Upper lobe of right lung (tissue), 1 donor: ENCODE results near the gene STING1. TPM values are rescaled to one million over a fixed set of nuclear protein-coding genes. Genes with fewer than 3 reads are reported as not detected.
A peak's percentile ranks its signal among the peaks of the same experiment; 100 is the strongest.
"Not testable (repeated sequence)": the region's sequence is repeated elsewhere in the genome, so short reads cannot be mapped to it uniquely, and the experiment has no call there.

Experiments
- ATAC-seq: fragments of 200-7000 bp; cut with Tn5 transposase; one replicate; pipeline ENCODE4 v1.9.1; 2020; ENCODE audit warnings: mild to moderate bottlenecking, moderate library complexity
- DNase-seq: peaks from one replicate; pipeline ENCODE4 v3.0.0-alpha.2; 2020
- H3K27ac ChIP-seq: fragments of 200-600 bp; one replicate; pipeline ENCODE4 v1.8.0; 2022
- H3K27me3 ChIP-seq: fragments of 200-600 bp; one replicate; pipeline ENCODE4 v1.8.0; 2022; ENCODE audit warnings: mild to moderate bottlenecking
- H3K36me3 ChIP-seq: fragments of 200-600 bp; one replicate; pipeline ENCODE4 v1.8.0; 2022
- H3K4me1 ChIP-seq: fragments of 200-600 bp; one replicate; pipeline ENCODE4 v1.8.0; 2022
- H3K4me3 ChIP-seq: fragments of 200-600 bp; one replicate; pipeline ENCODE4 v1.8.0; 2022; ENCODE audit warnings: mild to moderate bottlenecking
- H3K9me3 ChIP-seq: fragments of 200-600 bp; one replicate; pipeline ENCODE4 v1.8.0; 2022
- intact Hi-C: fragments of 100-400 bp; cut with DNase I; formaldehyde crosslinking; loops from one replicate; pipeline ENCODE4 v1.11.0; 2022
- total RNA-seq: library from RNA; stranded (reverse); fragmentation: NEBNext Ultra II Directional; extraction: Animal tissue kit (Norgen Biotek cat#: 25700); gene quantifications from one replicate; pipeline ENCODE4 v1.2.1, GENCODE V29; 2021
- TF ChIP-seq, protein P1 (sequence below): fragments of 200-600 bp; IDR thresholded peaks from one replicate; pipeline ENCODE4 v1.8.0; 2022; ENCODE audit warnings: antibody characterized with exemption
- donor health status: DM: no; HTN: yes; CAD: no; lungs with severe emphysema.

Gene STING1
- total RNA-seq, 1 donor from 2014 or later: 102 TPM

DNA sequence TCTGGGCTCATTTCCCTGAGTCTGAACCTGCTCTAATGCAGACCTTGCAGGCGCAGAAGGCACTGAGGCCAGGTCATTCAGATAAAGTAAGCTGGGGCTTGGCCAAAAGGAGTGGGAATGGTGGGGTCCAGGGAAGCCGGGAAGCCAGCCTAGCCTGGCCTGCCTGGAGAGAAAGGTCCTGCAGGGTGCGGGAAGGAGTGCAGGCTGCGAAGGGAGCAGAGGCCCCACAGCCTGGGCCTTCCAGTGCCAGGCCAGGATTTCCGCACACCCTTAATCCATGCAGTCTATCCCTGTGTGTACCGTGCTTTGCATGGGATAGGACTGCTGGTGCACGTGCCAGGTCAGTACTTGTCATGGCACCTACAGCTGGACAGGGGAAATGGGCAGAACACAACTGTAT lies 3.6 kb upstream of the STING1 start:
- no peaks in the 10 kb centered on the region for H3K27me3 ChIP-seq
- no peaks in the 10 kb centered on the region for H3K36me3 ChIP-seq
- no peak for ATAC-seq
- H3K9me3 ChIP-seq: no peaks in the 10 kb centered on the region
- intact Hi-C loops: no loop called here
- DNase-seq: no peak
- no peak overlapping the region for H3K4me3 ChIP-seq
- no peak overlapping the region for H3K27ac ChIP-seq
- TF ChIP-seq, protein P1, sequence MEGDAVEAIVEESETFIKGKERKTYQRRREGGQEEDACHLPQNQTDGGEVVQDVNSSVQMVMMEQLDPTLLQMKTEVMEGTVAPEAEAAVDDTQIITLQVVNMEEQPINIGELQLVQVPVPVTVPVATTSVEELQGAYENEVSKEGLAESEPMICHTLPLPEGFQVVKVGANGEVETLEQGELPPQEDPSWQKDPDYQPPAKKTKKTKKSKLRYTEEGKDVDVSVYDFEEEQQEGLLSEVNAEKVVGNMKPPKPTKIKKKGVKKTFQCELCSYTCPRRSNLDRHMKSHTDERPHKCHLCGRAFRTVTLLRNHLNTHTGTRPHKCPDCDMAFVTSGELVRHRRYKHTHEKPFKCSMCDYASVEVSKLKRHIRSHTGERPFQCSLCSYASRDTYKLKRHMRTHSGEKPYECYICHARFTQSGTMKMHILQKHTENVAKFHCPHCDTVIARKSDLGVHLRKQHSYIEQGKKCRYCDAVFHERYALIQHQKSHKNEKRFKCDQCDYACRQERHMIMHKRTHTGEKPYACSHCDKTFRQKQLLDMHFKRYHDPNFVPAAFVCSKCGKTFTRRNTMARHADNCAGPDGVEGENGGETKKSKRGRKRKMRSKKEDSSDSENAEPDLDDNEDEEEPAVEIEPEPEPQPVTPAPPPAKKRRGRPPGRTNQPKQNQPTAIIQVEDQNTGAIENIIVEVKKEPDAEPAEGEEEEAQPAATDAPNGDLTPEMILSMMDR: no peak
- H3K4me1 ChIP-seq: peaks cover 29% of the 10 kb centered on the region

DNA sequence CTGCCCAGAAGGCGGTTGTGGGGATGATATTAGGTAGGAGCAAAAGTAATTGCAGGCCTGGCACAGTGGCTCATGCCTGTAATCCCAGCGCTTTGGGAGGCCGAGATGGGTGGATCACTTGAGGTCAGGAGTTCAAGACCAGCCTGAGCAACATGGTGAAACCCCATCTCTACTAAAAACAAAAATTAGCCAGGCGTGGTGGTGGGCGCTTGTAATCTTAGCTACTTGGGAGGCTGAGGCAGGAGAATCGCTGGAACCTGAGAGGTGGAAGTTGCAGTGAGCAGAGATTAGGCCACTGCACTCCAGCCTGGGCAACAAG lies 291 bp upstream of the STING1 start:
- H3K9me3 ChIP-seq, H3K27me3 ChIP-seq, ATAC-seq, intact Hi-C loops, DNase-seq: not testable (repeated sequence)
- Histone ChIP-seq H3K4me3 (peak overlapping the region; percentile 78), H3K36me3 (peaks cover 11% of the 10 kb centered on the region), H3K27ac (peak overlapping the region; percentile 99), H3K4me1 (peaks cover 53% of the 10 kb centered on the region)

DNA sequence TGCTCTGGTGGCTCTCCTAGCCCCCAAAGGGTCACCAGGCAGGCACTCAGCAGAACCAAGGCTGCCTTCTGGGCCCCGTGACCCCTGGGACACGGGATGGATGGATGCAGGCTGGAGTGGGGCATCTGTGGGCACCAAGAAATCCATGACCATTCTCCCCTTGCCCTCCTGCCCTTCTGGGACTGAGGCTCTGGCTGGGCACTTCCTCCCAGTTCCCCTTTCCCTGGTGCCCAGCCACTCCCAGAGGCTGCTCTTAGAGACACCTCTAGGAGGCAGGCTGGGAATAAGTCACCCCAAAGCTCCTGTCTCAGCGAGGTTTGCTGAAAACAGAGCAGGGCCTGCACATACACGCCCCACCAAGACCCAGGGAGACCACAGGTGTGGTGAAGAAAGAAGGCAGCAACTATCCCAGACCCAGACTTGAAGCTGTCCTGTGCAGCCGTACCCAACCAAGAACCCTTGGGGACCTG lies 943 bp downstream of the STING1 start:
- ATAC-seq (peak; percentile 73), DNase-seq (peak; percentile 73)
- H3K4me1 ChIP-seq: peaks cover 53% of the 10 kb centered on the region
- intact Hi-C loops: no loop called here
- H3K4me3 ChIP-seq: peak overlapping the region; percentile 78
- peak overlapping the region; percentile 99 for H3K27ac ChIP-seq
- H3K36me3 ChIP-seq: peaks cover 22% of the 10 kb centered on the region
- no peaks in the 10 kb centered on the region for H3K9me3 ChIP-seq
- TF ChIP-seq, protein P1: peak; percentile 38
- H3K27me3 ChIP-seq: no peaks in the 10 kb centered on the region

DNA sequence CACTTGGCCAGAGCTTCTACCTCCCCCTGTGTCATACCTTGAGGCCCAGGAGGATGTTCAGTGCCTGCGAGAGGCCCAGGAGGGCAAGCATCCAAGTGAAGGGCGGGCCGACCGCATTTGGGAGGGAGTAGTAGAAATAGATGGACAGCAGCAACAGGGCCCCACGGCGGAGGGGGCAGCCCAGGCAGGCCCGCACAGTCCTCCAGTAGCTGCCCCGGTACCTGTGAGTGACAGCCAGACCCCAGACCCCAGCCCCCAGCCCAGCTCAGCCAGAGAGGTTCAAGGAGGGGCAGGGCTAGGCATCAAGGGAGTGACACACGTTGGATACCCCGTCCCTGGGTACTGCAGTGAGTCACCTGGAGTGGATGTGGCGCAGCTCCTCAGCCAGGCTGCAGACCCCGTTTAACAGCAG lies 1.4 kb downstream of the STING1 start:
- ATAC-seq (peak; percentile 33), DNase-seq (peak; percentile 77)
- H3K27ac ChIP-seq: peak overlapping the region; percentile 99
- peak overlapping the region; percentile 78 for H3K4me3 ChIP-seq
- TF ChIP-seq, protein P1: no peak
- no peaks in the 10 kb centered on the region for H3K27me3 ChIP-seq
- H3K4me1 ChIP-seq: peaks cover 55% of the 10 kb centered on the region
- peaks cover 26% of the 10 kb centered on the region for H3K36me3 ChIP-seq
- intact Hi-C loops: no loop called here
- no peaks in the 10 kb centered on the region for H3K9me3 ChIP-seq

DNA sequence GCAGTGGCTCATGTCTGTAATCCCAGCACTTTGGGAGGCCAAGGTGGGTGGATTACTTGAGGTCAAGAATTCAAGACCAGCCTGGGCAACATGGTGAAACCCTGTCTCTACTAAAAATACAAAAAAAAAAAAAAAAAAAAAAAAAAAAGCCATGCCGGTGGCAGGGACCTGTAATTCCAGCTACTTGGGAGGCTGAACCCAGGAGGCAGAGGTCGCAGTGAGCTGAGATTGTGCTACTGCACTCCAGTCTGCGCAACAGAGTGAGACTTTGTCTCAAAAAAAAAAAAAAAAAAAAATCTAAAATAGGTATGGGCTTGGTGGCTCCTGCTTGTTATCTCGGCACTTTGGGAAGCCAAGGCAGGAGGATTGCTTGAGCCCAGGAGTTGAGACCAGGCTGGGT lies 2.8 kb downstream of the STING1 start:
- H3K4me1 ChIP-seq: peaks cover 66% of the 10 kb centered on the region
- H3K27me3 ChIP-seq, DNase-seq, H3K9me3 ChIP-seq, ATAC-seq, H3K4me3 ChIP-seq, intact Hi-C loops: not testable (repeated sequence)
- peak overlapping the region; percentile 30 for H3K27ac ChIP-seq
- H3K36me3 ChIP-seq: peaks cover 34% of the 10 kb centered on the region

DNA sequence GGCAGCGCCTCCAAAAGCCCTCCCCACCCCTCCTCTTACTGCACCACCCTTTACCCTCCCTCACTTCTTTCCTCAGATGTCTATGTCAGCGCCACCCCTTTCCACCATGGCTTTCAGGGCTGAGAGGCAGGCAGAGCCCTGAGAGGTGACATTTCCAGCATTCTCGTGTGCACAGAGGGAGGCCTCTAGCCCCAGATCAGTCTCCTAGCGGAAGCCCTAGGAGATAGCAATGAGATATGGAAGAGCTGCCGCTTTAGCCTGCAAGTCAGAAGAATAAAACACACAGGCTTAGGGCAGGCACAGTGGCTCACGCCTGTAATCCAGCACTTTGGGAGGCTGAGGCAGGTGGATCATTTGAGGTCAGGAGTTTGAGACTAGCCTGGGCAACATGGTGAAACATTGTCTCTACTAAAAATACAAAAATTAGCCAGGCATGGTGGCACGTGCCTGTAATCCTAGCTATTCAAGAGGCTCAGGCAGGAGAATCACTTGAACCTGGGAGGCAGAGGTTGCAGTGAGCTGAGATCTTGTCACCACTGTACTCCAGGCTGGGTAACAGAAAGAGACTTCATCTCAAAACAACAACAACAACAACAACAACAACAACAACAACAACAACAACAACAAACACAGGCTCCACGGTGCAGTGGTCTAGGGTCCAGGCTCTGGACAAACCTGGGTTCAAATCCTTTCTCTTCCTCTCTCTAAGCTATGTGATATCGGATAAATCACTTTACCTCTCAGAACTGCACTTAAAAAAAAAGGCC lies 3.7 kb downstream of the STING1 start:
- DNase-seq: not testable (repeated sequence)
- H3K4me1 ChIP-seq: peaks cover 69% of the 10 kb centered on the region

GRCh38 chr5:139475865-139476617 lies 6.5 kb downstream of the STING1 start:
- DNase-seq (no peak), ATAC-seq (no peak)
- H3K4me3 ChIP-seq: no peak overlapping the region
- no peaks in the 10 kb centered on the region for H3K27me3 ChIP-seq
- H3K4me1 ChIP-seq: peaks cover 59% of the 10 kb centered on the region
- peaks cover 34% of the 10 kb centered on the region for H3K36me3 ChIP-seq
- no peak overlapping the region for H3K27ac ChIP-seq
- intact Hi-C loops: no loop called here
- no peaks in the 10 kb centered on the region for H3K9me3 ChIP-seq
- TF ChIP-seq, protein P1: no peak

More for the DNA sequence above, 3.7 kb downstream of the STING1 start:
- intact Hi-C loops, H3K27me3 ChIP-seq, H3K4me3 ChIP-seq, H3K9me3 ChIP-seq, ATAC-seq: not testable (repeated sequence)
- Histone ChIP-seq H3K36me3 (peaks cover 34% of the 10 kb centered on the region), H3K27ac (peak overlapping the region; percentile 30)
